HG03095 (cell line): ENCODE measurements around the gene RCN2.
"Not testable (repeated sequence)": the region's sequence is repeated elsewhere in the genome, so short reads cannot be mapped to it uniquely, and the experiment has no call there.

Source experiments
- ATAC-seq: cut with Tn5 transposase; IDR thresholded peaks from one replicate; pipeline ENCODE4 v1.9.1; 2021; ENCODE audit warnings: moderate library complexity; ENCODE audit not compliant: unreplicated experiment

RCN2 gene

DNA sequence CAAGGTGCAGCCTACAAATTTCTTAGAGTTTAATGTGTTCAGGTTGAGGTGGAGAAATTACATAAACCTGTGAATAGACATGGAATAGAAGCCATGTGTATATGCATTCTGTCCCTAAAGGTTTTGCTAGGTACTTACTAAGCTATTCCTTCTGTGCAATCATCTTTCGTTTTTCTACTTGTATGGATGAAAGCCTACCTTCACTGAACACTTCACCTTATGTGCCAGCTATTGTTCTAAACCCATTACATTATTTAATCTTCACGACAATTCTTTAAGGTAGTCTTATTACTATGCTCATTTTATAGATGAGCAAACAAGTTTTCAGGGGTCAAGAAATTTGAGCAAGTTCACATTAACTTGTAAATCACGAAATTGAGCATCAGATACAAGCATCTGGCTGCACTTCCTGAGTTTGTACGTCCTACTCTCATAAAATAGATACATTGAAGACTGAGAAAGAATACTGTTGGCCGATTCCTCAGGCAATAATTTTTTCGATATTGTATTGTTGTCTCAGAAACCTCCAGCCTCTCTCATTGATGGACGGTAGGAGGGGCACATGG, 635 bp upstream of the RCN2 start:
- no peak for ATAC-seq

DNA sequence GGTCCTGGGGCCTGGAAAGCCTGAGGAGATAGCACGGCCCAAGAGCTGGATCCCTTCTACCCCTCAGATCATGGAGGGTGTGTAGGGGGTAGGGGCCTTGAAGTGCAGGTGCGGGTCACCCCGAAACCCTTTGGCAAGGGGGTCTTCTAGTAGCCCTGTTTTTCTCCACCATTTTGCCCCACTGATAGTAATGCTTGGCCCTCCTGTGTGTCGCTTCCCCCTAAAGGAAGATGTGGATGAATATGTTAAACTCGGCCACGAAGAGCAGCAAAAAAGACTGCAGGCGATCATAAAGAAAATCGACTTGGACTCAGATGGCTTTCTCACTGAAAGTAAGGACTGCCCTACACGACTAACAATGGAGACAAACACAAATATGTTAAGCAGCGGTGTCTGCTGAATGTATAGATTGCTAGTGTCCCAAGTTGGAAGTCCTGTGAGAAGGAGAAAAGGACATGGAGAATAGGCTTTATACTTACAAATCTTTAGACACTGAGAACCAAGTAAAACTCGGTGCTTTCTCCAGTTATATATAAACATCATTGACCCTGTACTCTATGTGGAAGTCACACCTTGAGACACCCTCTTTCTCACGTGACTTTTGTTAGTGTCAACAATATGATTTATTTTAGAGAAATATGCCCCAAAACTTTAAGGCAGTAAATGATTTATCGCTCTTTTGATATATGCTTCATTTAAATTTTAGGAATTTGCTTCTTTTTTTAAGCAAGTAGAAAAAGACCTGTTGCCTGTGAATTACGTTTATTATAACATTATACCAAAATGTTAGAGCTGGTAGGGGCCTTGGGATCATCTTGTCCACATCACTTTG, 802 bp downstream of the RCN2 start:
- no peak for ATAC-seq

DNA sequence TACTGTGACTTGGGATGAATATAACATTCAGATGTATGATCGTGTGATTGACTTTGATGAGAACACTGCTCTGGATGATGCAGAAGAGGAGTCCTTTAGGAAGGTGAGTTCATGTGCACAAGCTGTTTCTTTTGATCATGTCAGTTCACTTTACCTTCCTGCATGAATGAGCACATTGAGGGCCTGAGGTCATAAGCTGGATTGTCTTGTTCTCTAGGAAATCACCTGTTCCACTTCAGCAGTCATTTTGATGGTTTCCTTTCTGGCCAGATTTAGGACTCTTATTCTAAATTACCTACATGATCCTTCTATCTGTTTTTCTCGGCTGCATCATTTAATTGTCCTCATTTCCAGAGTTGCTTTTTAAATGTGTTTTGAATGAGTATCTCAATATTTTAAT, 4.1 kb downstream of the RCN2 start:
- no peak for ATAC-seq

DNA sequence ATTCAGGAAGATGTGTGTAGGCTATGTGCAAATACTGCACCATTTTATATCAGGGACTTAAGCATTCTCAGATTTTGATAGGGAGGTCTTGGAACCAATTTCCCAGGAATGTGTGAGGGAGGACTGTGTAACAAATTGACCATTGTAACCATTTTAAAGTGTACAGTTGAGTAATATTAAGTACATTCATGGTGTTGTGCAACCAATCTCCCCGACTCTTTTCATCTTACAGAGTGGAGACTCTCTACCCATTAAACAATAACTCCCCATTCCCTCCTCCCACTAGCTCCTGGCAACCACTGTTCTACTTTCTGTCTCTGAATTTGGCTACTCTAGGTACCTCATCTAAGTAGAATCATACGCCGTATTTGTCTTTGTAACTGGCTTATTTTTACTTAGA, 5.1 kb downstream of the RCN2 start:
- ATAC-seq, result no peak

DNA sequence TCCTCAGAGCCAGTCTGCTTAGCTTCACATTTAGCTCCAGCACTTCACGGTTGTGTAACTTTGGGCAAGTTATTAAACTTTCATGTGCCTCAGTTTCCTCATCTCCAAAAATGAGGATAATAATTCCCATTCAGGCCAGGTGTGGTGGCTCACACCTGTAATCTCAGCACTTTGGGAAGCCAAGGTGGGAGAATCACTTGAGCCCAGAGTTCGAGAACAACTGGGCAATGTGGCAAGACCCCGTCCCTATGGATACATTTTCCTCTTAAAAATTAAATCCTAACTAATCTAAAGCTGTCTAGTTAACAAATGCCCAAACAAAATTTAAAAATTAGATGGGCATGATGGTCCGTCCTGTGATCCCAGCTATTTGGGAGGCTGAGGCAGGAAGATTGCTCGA, 7.2 kb downstream of the RCN2 start:
- ATAC-seq, result no peak

DNA sequence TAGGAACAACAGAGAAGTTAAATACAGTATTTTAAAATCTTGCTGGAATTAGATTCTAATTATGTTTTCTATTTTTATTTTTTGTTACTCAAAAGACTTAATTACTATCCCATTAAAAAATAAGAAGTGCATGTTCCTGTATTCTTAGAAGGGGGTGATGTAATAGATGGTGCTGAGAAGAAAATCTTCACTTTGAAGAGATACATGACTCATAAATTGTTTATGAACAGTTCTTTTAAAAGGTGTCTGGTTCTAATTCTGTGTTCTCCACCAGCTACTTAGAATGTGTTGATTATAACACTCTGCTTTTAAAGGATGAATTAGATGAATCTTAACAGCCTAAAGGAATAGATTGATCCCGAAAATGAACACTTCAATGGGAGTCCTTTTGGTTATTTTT, 8.2 kb downstream of the RCN2 start:
- no peak for ATAC-seq

DNA sequence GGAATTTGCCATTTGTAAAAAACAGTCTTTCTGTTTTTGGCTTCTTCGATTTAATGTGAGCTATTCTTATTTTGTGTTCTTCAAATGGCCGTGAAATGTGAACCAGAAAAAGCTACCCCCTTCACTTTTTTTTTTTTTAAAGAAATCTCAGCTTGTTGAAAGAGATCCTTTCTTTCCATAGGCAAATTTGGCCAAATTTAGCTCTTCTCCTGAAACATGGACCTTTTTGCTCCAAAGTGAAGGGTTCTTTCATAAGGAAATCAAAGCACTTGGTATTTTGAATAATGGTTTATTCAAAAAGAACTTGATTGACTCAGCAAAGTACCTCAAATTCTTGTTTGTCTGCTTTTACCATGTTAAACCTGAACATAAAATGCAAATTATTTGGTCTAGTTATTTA, 10.1 kb downstream of the RCN2 start:
- no peak for ATAC-seq

DNA sequence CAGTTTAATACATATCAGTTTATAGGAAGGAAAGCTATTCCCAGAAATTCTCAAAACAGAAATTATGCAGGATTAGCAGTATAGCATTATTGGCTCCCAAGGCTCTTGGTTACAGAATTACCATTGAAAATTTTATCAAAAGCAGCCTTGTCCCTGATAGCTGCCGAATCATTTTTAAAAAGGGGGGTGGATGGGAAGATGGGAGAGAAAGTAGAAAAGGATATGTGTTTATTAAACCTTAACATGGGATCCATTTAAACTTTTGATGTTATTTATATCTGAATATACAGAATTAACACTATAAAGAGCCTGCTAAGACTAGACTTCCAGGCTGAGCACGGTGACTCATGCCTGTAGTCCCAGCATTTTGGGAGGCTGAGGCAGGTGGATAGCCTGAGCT, 10.8 kb downstream of the RCN2 start:
- ATAC-seq, result no peak

DNA sequence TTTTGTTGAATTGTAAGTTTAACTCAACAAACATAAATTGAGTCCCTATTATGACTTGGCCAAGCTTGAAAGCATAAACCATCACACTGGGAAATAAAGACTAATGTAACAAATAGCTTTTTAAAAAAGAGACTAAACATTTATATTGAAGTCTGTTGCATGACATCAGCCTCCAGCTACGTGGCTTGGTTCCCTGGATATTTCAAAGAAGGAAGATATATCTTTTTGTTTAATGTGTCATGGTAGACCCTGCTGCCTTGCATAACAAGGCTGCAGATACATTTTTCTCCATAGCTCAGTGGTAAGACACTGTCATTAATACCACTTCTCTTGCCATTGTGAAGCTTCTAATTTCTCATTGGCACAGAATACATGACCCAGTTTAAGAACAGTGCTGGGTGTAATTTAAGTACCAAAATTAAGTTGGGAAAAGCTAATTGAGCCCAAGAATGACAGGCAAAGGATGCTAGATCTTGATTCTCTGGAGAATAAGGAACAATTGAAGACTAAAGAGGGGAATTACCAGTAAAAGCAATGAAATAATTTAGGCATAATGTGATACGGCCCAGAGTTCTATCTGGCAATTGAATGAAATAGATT, 14.0 kb downstream of the RCN2 start:
- no peak for ATAC-seq

DNA sequence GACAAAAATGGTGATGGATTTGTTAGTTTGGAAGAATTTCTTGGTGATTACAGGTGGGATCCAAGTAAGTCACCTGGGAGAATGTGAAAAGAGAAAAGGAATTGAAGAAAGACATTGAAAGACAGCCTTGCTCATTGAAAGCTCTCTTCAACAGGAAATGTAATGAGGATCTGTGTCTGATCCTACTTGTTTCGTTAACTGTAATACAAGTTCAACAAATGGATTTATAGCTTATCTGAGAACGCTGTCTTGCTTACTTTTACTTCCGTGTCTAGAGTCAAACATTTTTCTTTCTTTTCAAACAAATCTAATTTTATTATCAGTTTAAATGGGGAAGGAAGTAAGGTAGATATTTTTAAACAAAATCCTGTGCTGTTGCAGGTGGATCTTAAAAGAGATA, 15.9 kb downstream of the RCN2 start:
- ATAC-seq, result no peak

DNA sequence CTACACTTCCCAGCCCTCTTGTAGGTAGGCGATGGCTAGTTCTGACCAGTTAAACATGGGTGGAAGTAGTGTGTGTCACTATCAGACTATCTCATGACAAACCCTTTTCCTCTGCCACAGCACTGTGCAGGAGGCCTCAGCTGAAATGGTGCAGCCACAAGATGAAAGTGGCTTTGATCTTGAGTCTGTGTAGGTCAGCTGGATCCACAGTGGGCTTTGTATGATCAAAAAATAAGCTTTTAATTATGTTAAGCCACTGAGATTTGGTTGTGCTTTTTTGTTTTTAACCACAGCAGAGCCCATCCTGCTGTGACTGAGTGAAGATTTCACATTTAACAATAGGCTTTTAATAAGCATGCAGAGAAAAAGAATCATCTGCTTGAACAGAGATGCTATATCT, 19.7 kb downstream of the RCN2 start:
- no peak for ATAC-seq

DNA sequence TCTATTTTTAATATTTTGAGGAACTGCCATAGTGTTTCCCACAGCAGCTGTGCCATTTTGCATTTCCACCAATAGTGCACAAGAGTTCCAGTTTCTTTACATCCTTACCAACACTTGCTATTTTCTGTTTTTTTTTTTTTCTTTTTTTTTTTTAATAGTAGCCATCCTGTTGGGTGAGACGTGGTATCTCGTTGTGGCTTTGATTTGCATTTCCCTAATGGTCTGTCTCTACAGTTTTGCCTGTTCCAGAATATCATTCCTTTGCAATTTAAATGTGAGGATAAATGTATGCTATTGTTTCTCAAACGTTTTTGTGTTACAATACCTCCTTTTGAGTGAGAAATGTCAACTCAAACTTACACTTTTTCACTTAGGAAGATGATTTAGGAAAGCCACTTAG, 22.4 kb downstream of the RCN2 start:
- ATAC-seq, result no peak

DNA sequence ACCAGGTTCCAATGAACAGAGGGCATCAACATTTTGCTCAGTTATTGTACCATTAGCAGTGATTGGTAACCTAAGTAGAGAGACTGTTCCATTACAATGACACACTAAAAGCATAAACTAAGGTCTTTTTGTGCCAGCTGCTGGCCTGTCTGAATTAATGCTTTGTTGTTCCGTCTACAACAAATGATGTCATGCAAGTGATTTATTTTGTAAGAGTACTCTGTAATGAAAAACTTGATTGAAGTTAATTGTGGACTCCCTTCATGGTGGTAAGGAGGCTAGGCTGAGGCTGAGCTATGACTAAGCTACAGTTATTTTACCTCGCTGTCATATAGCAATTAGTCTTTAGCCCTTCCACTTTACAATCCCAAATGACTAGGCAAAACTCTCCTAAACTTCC, 23.2 kb downstream of the RCN2 start:
- no peak for ATAC-seq

DNA sequence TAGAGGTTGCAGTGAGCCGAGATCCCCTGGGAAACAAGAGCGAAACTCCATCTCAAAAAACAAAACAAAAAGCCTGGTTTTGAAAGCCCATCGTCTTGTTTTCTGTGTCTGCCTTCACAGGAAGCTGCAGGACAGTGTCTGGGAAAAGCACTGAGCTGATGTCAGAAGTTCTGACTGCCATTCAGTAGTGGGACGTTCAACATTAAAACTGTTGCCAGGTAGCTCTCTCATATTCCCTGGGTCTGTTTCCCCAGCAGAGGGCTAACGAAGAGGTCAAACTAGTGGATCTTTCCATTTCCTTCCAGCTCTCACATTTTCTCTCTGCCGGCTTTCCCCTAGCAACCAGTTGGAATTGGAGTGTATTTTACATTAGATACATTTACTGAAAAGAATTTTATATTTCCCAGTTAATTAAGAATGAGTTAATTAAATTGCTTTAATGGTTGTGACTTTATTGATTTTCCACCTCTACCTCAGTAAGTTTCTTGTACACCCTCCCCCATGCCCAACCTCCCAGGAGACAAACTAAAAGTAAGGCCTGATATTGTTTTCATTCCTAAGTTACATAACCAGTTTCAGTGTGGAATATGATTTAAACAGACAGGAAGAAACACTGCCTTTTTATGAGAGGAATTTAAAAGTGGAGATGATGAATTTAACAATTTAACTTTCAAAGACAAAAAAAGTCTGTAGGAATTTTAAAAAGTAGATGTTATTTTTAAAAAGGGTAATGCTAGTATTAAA, 29.9 kb downstream of the RCN2 start:
- no peak for ATAC-seq

DNA sequence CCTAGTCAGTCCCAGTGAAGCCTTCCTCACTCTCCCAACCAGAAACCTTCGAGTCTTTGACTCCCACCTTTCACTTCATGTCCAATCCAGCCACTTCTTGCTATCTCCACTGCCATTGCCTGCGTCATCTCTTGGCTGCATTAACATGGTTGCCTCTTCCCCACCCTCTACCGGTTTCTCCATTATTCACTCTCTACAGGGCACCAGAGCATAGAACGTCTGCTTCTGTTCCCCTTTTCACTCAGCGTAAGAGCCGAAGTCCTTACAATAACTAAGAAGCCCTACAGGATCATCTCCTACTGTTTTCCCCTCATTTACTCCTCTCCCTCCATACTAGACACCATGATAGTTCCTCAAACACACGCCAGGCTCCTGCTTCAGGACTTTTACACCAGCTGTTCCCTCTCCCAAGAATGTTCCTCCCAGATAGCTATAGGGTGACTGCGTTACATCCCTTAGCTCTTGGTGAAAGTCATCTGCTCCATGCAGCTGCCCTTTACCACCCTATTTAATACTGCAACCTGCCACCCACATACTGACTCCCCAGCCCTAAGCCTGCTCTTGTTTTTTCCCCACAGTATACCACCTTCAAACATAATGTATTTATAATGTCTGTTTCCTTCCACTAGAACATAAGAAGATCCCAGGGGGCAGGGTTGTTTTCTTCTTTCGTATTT, 30.9 kb downstream of the RCN2 start:
- ATAC-seq, result no peak

DNA sequence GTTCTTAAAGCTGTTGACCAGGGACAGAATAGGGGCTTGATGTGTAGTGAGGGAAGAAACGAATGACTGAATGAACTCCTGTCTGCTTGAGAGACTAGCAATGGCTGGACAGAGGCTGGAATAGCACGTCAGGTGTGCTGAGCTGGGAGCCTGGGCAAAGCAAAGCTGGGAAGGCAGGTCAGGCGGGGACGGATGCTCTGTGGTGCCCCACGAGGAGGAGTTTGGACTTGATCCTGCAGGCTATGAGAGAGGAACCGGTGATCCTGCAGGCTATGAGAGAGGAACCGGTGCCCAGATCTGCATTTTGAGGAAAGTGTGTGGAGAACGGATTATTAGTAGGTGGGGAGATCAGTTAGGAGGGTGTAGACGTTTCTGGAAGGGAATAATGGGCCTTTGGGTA, 32.0 kb downstream of the RCN2 start:
- ATAC-seq, result no peak

DNA sequence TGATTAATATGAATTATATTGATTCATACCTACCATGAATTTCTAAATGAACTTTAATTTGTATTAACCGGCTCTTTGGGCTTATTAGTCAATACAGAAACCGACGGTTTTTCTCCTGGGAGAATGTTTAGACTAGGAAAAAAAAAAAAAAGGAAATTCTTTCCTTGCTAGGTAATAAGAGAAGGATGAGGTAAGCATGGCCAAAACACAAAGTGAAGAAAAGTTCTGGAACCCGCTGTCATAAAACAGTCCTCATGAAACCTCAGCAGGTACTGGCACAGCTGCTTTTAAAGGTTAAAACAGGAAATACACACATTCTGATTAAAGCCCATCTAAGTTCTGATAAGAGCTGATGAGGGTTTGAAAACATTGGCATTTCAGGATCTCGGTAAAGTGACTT, 32.6 kb downstream of the RCN2 start:
- no peak for ATAC-seq

DNA sequence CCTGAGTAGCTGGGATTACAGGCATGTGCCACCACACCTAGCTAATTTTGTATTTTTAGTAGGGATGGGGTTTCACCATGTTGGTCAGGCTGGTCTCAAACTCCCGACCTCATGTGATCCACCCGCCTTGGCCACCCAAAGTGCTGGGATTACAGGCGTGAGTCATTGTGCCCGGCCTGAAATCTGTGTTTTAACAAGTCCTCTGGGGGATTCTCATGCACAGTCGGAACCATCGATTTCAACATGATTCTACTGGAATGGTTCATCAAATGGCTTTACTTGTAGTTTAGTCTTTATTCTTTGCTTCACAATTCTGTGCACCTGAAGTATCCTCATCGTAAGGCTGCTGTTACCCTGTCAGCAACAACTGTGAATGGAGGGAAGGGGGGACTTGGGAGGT, 34.5 kb downstream of the RCN2 start:
- ATAC-seq, result not testable (repeated sequence)

DNA sequence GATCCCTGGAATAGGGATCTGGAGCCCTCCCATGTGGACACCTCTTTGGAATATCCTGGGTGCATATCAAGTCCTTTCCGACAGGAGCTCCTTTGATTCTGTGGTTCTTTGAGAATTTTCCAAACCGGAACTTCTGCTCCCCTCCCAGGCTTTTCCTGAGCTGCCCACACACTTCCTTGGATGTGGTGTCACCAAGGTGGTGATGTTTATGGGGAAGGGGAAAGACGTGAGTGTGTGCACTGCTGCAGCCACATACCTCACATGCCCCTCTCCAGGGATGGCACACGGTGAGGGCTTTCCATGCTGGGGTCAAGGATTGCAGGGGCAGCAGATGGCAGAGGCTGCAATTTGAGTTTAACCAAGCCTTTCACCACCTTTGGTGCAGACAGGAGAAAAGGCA, 35.5 kb downstream of the RCN2 start:
- no peak for ATAC-seq

DNA sequence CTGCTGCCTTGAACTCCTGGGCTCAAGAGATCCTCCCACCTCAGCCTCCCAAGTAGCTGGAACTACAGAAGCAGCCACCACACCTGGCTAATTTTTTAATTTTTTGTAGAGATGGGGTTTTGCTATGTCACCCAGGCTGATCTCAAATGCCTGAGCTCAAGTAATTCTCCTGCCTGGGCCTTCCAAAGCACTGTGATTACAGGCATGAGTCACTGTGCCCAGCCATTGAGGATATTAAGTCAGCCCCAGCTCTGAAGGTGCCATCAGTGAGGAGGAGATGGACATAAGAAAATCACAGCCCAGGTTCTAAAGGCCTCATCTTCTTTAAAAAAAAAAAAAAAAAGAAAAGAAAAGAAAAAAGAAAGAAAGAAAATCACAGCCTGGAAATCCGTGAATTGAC, 36.8 kb downstream of the RCN2 start:
- ATAC-seq, result no peak
